Measurements from ENCODE around the gene C2orf81.

DNA sequence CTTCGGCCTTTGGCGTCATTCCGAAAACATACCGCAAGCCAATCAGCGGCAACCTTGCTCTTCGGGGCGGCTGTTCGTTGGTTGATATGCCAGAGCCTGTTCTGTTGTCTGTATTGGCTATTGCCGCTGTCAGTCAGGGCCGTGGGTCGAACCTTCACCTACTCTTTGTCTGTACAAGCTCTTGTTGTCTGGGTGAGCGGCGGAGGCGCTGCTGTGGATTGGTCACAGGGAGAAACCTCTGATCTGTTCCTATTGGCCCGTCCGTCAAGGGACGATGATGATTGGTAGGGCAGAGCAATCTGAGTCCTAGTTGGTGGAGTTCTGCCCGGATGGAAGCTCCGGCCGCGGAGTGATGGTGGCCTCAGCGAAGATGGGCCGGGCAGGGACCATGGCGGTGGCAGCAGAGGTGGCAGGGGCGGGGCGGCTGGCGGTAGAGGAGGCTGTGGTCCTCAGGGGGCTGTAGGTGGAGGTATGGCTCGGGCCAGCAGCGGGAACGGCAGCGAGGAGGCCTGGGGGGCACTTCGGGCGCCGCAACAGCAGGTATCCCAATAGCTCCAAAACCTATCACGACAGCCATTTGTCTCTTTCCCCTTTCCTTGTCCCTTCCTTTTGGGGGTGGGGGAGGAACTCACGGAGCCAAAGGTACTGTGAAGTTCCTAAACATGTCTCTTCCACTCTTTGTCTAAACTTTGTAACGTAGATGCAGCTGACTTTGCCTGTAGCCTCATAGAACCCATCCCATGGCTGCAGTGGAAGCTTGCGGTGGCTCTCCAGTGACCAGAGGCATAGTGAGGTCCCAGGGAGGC, 36.9 kb upstream of the C2orf81 start, which contains the start of gene WBP1:
- TF ChIP-seq, protein P1, sequence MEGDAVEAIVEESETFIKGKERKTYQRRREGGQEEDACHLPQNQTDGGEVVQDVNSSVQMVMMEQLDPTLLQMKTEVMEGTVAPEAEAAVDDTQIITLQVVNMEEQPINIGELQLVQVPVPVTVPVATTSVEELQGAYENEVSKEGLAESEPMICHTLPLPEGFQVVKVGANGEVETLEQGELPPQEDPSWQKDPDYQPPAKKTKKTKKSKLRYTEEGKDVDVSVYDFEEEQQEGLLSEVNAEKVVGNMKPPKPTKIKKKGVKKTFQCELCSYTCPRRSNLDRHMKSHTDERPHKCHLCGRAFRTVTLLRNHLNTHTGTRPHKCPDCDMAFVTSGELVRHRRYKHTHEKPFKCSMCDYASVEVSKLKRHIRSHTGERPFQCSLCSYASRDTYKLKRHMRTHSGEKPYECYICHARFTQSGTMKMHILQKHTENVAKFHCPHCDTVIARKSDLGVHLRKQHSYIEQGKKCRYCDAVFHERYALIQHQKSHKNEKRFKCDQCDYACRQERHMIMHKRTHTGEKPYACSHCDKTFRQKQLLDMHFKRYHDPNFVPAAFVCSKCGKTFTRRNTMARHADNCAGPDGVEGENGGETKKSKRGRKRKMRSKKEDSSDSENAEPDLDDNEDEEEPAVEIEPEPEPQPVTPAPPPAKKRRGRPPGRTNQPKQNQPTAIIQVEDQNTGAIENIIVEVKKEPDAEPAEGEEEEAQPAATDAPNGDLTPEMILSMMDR (conservative IDR thresholded peaks at IDR 0.05): no peak
- no peak for TF ChIP-seq EZH2 (IDR thresholded peaks at IDR 0.05; ENCODE audit: low read depth)

Data from PC-9 (cell line).